Stimulated activated CD4-positive, alpha-beta T cell treated with anti-CD3 and anti-CD28 coated beads, Interleukin-12 subunit alpha, Interleukin-12 subunit beta, amount 100 ng/mL, for 24 hours (primary cell): ENCODE data around the gene HTATIP2.
"Not testable (repeated sequence)": the region's sequence is repeated elsewhere in the genome, so short reads cannot be mapped to it uniquely, and the experiment has no call there.

ENCODE experiments used
- DNase-seq, 2 experiments: peaks; one replicate each; pipeline ENCODE4 v3.0.0-alpha.2; 2020; ENCODE audit warnings: low read depth in 2 of 2

HTATIP2 gene

GRCh38 chr11:20363500-20364340 is at the start of gene HTATIP2:
HTATIP2 (plus strand) TSS chr11:20363714; CDS start chr11:20364238, 524 bp downstream.
- peak; percentile 59 to 66 for DNase-seq

- DNase-seq = no peak
These were observed 47.7 kb upstream of the HTATIP2 start for GRCh38 chr11:20315800-20316199.

- no peak for DNase-seq
These were observed 42.3 kb upstream of the HTATIP2 start for GRCh38 chr11:20321177-20321576.

DNA sequence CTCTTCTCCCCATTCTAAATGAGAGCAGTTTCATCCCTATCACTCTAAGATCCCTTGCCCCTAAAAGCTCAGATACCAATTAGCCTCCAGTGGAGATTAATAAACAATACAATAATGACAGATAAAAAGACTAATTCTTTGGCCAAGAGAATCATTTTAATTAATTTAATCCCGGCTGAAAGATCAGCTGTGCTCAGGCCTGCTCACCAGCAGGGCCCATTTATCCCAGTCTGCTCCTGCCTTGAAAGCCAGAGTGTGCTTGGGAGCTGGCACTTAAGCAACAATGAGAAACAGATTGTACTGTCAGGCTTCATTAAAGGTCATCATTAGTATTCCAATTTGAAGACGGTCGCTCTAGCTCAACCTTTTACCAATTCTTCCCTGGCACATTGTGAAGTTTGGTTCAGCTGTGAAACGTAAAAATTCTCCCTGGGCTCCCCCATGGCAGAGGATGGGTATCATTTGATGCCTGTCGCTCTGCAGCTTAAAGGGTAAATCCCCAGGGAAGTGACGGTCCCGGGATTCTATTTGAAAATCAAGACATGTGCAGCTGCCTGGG is 36.1 kb upstream of the HTATIP2 start:
- no peak for DNase-seq

DNA sequence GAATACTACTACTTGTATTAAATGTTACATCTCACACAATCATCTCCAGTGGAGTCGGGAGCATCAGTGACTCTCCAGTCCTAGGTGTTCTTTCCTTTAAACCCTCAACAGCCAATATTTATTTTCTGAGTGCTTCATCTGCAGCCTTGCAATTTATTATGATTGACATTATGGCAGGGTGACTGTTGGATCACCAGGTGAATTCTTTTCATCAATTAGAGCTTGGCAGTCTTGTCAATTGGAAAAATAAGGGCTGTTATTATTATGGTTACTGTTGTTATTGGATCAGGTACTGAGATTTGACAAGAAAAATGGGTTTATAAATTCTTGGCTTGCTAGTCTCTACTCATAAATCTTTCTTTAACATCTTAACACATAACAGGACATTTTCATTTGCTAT is 27.5 kb upstream of the HTATIP2 start:
- DNase-seq = no peak

GRCh38 chr11:20337526-20338154 is 25.9 kb upstream of the HTATIP2 start:
- DNase-seq = no peak

DNA sequence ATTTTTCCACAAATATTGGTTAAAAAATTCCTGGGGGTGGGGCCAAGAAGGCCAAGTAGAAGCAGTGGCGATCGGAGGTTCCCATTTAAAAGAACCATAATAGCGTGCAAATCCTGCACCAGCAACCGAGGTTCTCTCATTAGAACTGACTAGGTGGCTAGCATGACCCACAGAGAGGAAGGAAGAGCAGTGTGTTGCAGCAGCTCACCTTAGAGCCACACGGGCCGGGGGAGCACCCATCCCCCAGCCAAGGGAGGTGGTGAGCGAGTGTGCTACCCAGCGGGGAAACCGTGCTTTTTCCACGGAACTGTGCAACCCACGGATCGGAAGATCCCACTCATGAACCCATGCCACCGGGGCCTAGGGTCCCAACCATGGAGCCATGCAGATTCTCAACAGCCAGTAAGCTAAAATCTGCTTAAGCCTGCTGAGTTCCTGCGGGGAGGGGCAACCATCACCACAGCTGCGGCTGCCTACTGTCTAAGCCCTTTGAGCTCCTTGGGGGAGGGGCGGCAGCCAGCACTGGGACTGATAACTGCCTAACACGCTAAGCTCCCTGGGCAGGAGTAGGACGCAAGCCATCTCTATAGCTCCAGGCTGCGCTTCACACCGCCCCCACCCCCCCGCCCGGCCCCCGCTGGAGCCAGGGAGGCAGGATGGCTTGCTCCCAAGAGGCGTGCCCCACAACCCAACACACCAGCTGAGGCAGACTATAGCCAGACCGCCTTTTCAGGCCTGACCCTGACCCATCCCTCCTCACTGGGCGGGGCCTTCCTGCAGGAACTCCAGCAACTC is 21.0 kb upstream of the HTATIP2 start:
- DNase-seq = no peak

GRCh38 chr11:20351136-20351535 is 12.4 kb upstream of the HTATIP2 start:
- DNase-seq = no peak

GRCh38 chr11:20351751-20352262 is 11.7 kb upstream of the HTATIP2 start:
- DNase-seq = no peak

DNA sequence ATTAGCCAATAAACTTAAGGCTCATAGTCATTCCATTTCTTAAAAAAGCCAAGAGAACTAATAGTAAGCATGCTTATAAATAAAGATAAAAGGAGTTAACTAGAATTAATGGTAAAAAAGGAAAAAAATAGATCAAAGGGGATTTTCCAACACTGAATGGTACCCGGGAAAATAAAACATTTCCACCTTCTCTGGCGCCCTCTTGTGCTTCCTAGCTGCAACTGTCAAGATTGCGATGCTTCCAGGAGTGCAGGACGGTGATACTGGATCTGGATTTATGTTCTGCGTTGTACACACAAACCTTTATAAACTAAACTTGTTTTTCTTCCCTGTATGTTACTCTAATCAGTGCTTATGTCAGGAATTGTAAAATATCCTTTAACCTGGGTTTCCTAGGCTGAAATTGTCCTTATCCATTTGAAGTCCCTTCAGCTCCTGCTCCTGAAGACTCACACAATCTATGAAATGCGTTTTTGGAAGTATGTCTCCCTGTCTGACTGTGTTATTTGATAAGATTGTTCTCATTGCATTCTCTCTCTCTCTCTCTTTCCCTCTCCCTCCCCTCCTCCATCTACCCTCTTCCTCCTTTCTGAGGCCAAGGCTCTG is 9.6 kb upstream of the HTATIP2 start:
- DNase-seq = no peak

DNA sequence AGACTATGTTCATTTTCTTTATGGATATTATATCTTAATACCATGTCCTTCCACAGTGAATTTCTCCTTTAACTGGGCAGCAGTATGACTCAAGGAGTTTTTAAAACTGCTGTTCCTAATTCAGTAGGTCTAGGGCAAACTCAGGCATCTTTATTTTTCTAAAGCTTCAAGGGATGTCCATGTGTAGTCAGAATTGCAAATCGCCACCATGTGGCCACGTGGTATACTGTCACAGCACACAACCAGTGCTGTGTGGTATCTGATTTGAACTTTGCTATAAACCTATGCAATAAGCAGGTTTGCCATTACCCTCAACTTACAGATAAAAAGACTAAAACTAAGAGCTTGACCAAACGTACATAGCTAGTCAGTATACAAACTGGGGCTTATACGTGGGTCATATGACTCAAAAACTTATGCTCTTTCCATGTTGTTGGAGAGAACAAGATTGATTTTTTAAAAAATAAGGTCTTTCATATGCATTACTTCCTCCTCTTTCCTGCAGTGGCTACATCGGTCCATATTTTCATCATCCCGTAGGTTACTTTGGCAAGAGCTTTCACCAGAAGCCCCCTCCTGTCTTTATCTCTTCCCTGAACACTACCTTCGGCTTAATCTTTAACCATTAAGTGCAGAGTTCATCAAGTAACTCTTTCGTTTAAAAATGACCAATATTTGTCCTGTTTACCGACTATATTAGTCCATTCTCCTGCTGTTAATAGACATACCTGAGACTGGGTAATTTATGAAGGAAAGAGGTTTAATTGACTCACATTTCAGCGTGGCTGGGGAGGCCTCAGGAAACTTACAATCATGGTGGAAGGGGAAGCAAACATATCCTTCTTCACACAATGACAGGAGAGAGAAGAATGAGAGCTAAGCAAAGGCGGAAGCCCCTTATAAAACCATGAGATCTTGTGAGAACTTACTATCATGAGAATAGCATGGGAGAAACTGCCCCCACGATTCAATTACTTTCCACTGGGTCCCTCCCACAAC is 8.0 kb upstream of the HTATIP2 start:
- no peak for DNase-seq

DNA sequence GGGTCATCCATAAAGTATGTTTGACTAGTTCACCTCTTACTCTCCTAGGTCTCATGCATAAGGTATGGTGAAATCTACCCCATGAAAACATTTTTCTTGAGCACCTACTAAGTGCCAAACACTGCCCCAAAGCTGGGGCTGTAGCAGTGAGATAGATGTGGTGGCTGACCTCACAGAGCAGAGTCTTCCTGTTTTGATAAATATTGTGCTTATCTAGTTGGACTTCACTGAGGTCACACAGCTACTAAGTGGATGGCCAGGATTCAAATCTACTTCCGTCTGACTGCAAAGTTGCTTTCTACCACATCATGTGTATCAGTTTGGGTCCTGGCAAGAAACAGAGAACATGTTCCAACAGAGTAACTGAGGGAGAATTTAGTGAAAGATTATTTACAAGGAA is 6.4 kb upstream of the HTATIP2 start:
- no peak for DNase-seq

DNA sequence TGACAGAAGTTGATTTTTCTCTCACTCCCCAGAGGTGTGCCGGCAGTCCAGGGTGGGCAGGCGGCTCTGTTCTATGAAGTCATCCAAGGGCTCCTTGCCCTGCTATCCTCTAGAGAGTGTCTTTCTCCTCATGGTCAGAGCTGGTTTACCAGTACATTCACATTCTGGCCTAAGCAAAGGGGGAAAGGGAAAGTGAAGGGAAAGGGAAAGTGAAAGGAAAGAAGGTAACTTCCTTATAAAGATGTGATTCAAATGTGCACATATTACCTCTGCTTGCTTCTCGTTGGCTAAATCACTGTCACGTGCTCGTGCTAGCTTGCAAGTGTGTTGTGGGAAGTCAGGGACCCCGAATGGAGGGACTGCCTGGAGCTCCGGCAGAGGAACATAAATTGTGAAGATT is 2.9 kb upstream of the HTATIP2 start:
- DNase-seq = no peak

DNA sequence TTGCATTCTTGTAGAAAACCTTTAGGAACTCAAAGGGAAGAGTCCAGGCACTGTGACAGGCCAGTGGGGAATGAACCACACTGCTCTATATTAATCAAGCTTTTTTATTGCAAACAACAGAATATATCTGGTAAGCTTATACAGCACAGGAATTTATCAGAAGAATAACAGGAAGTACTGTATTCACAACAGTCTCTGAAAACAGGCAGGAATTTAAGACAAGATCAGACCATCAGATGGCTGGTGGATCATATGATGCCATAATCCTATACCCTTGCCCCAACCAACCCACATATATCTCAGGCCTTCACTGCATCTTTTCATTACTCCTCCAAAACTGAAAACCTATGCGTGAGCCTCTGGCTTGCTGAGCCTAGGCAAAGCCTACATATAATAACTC is 1.0 kb upstream of the HTATIP2 start:
- DNase-seq = no peak

DNA sequence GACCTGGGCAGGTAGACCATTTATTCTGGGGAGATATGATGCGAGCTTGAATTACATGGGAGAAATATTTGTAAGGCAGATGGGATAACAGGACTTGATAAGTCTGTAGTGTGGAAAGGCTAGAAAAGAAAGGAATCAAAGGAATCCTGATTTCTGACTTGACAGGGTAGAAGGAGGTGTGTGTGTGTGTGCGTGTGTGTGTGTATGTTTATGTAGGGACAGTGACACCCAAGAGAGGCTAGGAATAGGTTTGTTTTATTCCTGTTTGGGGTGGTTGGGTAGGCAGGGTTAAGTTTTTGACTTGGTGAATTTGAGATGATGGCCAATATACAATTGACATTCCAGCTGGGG is 390 bp upstream of the HTATIP2 start:
- DNase-seq = no peak

- DNase-seq = no peak
These were observed 853 bp downstream of the HTATIP2 start for GRCh38 chr11:20364341-20364792.

- DNase-seq = not testable (repeated sequence)
These were observed 2.0 kb downstream of the HTATIP2 start for GRCh38 chr11:20365465-20365864.

DNA sequence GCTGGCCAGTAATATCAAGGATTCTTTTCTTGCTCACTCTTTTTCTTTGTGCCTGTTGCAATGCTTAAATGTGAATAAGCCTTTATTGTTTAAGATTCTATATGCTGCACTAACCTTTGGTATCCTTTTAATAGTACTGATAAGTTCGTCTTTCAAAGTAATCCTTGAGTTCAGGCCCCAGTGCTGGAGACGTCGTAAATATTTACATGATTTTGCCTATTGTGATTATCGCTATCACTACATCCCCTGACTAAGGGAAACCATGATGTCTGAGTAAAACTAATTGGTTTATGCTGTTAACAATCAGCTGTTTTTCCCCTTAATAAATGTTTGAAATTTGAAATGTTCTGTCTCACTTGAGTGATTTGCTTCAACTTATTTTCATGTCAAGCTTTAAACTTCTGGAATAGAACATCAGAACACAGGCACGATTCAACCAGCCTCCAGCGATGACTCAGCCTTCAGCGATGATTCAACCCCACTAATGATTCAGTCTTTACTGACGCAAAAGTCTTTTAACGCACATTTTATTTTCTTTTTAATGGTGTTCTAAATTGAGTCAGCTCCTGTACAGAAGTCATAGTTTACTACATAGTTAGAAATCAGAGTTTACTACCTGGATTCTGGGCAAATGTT is 3.9 kb downstream of the HTATIP2 start:
- DNase-seq = peak; percentile 43 to 52

- no peak for DNase-seq
These were observed 4.9 kb downstream of the HTATIP2 start for GRCh38 chr11:20368438-20368837.

- no peak for DNase-seq
These were observed 6.3 kb downstream of the HTATIP2 start for GRCh38 chr11:20369826-20370225.
